HG02642 (cell line): Measurements from ENCODE around the gene TANK.

Source experiments
- ATAC-seq: cut with Tn5 transposase; IDR thresholded peaks from one replicate; pipeline ENCODE4 v1.9.1; 2021; ENCODE audit warnings: mild to moderate bottlenecking; ENCODE audit not compliant: unreplicated experiment, poor library complexity

TANK gene

GRCh38 chr2:161219211-161219610 is 59.0 kb downstream of the TANK start:
- no peak for ATAC-seq

- peak; percentile 45 for ATAC-seq
Measured at GRCh38 chr2:161223139-161223732, 63.0 kb downstream of the TANK start.

DNA sequence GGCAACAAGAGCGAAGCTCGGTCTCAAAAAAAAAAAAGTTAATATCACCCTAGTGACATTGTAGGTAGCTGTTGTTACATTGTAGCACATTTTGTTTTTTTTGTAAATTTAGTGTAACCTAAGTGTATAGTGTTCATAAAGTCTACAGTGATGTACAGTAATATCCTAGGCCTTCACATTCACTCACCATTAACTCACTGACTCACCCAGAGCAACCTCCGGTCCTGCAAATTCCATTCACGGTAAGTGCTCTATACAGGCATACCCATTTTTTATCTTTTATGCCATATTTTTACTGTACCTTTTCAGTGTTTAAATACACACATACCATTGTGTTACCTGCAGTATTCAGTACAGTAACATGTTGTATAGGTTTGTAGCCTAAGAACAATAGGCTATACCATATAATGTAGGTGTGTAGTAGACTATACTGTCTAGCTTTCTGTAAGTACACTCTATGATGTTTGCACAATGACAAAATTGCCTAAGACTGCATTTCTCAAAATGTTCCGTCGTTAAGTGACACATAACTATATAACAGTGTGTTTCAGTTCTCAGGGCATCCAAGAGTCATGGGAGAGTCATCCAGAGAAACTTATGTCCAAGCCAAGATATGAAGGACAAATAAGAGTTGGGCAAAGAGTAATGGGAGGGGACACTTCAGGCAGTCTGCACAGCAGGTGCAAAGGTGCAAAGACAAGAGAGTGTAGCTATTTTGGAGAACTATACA is 68.4 kb downstream of the TANK start:
- no peak for ATAC-seq

DNA sequence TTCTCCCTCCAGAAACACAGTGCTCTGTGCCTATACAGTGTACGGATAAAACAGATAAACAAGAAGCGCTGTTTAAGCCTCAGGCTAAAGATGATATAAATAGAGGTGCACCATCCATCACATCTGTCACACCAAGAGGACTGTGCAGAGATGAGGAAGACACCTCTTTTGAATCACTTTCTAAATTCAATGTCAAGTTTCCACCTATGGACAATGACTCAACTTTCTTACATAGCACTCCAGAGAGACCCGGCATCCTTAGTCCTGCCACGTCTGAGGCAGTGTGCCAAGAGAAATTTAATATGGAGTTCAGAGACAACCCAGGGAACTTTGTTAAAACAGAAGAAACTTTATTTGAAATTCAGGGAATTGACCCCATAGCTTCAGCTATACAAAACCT is 70.7 kb downstream of the TANK start:
- ATAC-seq = no peak

GRCh38 chr2:161232571-161232970 is 72.3 kb downstream of the TANK start:
- no peak for ATAC-seq

- no peak for ATAC-seq
Measured at GRCh38 chr2:161233858-161234431, 73.7 kb downstream of the TANK start.

- ATAC-seq = no peak
Measured at GRCh38 chr2:161234627-161235026, 74.4 kb downstream of the TANK start.

DNA sequence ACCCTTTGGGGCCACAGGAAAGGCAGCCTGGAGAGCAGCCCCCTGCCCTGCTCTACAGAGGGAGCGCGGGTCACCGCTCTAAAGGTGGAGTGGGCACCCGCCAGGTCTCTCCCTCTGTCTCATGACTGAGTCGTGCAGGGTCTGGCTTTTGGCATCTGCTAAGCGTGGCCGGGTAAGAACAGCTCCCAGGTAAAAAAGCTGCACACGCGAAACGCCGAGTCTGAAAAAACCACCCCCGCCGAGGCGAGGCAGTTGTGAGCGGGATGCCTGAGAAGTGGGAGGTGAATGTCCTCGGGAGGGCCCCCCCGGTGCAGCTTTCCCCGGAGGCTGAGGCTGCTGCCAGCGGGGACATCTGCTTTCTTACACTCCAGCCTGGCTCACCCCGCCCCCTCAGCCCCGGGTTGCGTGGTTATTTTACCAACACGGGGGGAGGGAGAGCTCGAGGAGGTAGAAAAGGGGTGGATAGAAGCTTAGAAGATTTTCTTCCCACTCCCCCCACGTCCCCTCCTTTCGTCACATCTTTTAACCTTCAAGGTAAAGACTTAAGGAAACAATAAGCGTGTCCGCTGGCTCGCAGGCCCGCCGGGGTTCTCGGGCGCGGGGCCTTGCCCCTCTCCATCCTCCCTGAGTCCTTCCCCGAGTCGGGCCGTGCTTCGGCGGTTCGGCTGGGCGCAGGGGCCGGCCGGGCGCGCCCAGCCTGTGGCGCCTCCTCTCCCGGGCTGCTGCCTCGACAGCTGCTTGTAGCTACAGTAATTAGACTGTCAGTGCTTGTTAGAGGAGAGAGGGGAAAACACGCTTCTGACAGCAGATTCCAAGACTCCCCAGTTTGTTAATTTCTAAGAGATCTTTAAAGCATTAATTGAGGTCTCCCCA is 77.4 kb downstream of the TANK start:
- peak; percentile 56 for ATAC-seq

- ATAC-seq = no peak
Measured at GRCh38 chr2:161238265-161238559, 78.0 kb downstream of the TANK start.

- ATAC-seq = peak; percentile 50
Measured at GRCh38 chr2:161238560-161239325, 78.5 kb downstream of the TANK start.

DNA sequence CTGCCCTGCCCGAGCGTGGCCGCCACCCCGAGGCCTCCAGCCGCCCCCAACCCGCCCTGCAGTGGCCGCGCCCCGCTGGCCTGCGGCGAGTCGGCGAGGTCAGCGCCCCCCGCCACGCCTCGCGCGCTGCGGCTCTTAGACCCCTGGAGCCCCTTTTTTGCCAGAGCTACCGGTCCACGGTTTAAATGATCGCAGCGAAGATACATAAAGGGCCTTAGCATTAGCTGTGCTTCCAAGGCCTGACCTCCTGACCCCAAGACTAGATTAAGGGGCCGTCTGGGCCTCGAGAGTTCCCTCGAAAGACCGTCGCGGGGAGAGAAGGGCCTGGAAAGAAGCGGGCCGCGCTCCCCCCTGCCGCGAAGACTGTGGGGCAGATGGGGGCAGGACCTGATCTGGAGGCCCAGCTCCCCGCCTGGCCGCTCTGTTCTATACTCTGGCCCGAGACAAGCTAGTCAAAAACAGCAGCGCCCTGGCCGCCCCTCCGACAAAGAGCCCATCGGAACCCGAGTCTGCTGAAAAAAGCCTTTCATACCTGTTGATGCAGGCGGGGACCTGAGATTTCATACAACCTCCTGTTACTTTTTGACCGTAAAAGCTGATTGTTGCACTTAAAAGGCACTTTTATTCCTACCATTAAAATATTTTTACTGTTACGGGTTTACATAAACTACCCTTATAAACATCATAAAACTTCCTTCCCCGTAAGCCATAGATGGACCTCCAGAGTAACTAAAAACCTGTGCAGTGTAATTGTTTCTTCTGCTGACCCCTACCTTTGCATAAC is 79.3 kb downstream of the TANK start:
- ATAC-seq = no peak

- no peak for ATAC-seq
Measured at GRCh38 chr2:161241894-161242293, 81.7 kb downstream of the TANK start.

DNA sequence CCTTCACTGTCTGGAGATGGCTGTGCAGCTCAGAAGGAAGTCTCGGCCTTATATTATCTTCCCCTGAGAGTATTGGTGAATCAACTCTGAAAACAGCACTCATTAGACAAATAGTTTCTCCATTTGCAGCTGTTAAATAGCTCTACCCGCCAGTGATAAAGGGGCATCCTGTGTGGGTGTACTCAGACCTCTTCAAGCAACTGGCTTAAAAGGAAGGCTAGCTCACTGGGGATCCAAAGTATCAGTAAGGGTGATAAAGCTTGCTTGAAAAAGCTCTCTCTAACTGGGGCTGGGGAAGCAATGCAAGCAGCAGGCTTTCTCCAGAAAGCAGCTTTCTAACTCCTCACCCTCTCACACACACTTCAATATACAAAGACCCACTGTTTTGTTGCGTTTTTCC is 83.1 kb downstream of the TANK start:
- ATAC-seq = peak; percentile 35

DNA sequence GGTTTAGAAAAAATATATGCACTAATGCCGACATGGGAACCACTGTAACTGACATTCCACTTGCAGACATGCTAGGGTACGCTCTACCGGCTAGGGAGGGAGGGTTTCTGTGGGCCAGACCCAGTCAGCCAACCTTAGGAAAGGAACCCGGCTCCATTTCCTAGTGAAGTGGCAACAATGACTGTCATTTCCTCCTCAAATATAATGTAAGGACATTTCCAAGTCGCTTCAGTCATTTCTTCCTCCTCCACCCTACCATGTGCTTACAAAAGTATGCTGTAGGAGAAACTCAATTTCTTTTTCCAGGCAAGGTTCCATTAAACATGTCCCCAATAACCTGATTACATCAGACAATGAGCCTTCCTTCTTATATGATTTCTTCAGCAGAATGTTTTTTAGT is 83.7 kb downstream of the TANK start:
- ATAC-seq = no peak

DNA sequence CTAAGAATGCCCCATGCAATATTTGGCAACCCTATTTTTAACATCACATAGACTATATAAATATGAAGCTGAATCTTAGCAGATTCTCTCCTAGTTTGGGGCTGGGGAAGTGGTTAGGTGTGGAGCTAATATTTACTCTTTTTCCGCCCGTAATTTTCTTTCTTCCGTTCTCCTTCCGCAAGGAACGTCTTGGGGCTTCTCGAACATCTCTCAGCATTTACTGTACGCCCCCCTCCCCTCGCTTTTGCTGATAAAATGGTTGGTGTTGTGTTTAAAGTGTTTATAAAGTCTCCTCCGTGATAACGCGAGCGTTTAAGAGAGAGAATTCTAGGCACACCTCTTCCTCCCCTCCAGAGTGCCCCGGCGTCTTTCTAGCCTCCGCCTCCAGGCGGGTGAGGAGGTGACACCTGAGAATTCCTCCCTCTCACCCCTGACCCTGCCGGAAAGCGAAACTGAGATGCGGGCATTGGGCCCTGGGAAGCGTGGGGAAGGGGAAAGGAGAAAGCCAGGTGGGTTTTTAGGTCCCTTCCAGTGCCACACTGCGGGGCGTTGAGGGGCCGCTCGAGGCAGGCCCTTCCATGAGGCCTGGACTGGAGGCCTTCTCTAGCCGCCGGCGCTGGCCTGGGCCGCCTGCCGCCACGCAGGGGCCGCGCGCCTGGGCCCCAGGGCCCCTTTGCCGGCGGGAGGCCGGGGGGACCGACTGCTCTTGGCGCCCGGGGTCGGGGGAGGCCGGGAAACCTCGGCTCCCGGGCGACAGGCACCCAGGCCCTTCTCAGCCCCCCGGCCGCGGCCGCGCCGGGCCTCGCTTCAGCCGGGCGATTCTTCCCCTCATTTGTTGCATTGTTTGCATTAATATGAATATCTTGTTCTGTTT is 84.4 kb downstream of the TANK start:
- ATAC-seq = peak; percentile 88

DNA sequence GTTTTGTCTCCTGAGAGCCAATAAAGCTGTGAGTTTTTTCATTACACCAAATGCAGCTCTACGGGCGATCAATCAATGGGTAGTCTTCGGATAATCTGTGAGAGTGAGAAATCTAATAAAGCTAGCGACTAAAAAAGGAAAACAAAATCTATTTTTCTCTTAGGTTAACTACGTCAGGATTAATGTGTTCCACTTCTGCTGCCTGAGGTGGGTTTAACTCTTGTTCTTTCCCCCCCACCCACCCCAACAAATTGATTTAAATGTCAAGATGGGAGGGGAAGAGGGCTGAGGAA is 85.0 kb downstream of the TANK start:
- ATAC-seq = no peak

DNA sequence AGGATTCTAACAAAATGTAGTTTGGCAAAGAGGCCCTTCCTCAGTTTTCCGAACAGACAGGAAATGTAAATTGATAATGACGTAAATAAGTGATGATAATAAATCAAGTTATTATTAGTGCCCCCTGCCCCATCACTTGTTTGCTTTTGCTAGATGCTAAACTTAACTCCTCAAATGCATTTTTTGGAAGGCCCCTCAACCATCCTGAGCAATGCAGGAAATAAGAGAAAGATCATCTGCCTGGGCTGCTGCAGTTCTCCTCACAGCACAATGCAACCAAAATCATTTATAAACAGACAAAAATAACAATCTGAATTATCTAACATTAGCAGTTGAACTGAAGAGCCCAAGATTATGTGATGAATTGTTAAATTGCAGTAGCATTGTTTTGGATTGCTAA is 85.4 kb downstream of the TANK start:
- ATAC-seq = no peak

GRCh38 chr2:161246281-161246680 is 86.1 kb downstream of the TANK start:
- ATAC-seq = no peak

GRCh38 chr2:161250864-161251436 is 90.7 kb downstream of the TANK start:
- peak; percentile 80 for ATAC-seq
